Pons (tissue), 1 donor: ENCODE measurements around the gene PRPF6.

ENCODE experiments used
- DNase-seq: peaks from one replicate; pipeline ENCODE4 v3.0.0-alpha.2; 2016; ENCODE audit warnings: low spot score

Gene PRPF6

GRCh38 chr20:63945921-63946920 is 34.7 kb upstream of the PRPF6 start:
- DNase-seq: no peak

DNA sequence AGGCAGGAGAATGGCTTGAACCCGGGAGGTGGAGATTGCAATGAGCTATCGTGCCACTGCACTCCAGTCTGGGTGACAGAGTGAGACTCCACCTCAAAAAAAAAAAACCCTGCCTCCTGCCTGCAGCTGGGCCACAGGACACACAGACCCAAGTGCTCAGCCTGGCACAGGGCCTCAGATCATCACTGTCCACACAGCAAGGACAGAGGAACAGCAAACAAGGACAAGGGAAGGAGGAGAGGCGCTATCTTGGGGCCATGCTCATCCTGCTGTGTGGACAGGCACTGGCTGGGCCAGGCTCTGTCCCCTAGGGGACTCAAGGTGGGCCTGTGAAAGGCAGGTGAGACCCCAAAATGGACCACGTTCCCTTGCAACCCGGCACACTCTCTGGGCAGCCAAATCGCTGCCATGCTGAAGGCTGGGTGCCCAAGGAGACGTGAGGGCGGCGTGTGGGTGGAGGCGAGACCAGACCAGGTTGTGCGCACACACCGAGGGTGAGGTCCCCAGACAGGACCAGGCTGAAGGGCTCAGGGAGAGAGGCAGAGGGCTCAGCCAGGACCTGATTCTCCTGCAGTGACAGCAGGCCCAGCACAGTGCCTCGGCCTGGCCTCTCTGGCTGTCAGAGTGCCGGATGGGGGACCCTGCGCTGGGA is 33.8 kb upstream of the PRPF6 start:
- DNase-seq: no peak

GRCh38 chr20:63947638-63948456 is 33.1 kb upstream of the PRPF6 start:
- no peak for DNase-seq

GRCh38 chr20:63950701-63951397 is 30.1 kb upstream of the PRPF6 start:
- DNase-seq: no peak

DNA sequence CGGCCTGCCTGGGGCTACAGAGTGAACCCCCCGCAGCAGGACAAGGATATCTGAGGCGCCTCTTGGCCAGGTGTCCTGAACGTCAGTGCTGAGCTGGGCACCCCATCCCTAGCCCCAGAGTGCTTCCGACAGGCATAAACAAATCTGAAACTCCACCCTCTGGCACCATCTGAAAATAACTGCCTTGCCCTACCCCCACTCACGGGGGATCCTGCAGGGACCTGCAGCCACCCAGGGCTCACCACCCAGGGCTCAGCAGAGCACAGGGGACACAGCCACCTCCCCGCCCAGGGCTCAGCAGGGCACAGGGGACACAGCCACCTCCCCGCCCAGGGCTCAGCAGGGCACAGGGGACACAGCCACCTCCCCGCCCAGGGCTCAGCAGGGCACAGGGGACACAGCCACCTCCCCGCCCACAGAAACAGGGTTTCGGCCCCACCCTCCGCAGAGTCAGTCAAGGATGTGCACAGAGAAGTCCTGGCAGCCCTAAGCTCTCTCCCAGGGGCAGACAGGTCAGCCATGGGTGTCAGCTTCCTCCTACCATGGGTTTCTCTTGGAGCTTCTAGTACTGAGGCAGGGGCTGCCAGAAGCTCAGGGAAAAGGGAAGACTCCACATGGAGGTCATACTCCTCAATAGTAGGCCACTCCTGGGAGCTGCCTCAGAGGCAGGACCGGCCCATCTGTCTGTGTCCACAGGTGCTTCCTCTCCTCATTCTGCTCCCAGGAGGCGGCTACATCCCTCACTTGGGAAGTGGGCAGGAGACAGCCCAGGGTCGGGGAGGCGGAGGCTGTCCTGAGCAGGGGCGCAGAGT is 29.3 kb upstream of the PRPF6 start:
- no peak for DNase-seq

DNA sequence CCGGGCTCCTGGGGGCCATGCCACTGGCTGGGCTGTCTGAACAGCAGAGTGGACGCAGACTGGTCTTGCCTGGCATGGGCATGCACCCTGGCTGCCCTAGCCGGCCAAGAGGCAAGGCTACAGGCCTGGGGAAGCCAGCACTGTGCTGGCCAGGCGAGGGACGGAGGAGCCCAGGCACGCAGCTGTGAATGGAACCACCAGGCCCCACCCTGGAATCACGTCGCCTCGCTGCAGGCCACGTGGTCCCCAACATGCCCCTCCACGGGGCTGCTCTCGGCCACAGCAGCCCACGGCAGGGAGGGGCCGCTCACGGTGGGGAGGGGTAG is 28.8 kb upstream of the PRPF6 start:
- no peak for DNase-seq

GRCh38 chr20:63952769-63953168 is 28.2 kb upstream of the PRPF6 start:
- DNase-seq: no peak

GRCh38 chr20:63953764-63954429 is 27.0 kb upstream of the PRPF6 start:
- no peak for DNase-seq

DNA sequence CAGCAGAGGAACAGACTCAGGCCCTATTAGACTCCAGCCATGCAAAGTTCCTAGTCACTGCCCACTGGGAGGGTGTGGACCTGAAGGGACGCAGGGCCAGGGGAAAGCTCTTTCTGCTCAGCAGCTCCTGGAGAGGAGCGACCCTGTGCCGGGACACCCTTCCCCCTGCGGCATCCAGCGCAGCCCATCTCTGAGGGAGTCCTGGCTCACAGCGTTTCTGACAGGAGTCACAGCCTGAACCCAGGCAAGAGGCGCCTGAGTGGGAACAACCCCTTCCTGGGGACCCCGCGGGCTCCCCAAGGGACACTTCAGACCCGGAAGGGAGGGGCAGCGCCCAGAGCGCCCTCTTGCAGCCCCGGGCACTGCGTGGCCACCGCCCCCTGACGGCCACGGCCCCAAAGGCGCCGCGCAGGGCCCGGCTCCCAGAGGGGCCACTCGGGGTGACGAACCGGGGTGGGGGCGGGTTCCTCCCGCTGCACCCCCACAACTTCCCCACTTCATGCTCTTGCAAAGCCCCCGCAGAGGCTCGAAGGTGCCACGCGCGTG is 25.6 kb upstream of the PRPF6 start:
- peak; percentile 44 for DNase-seq

- DNase-seq: peak; percentile 83
These were observed 24.9 kb upstream of the PRPF6 start, which contains the start of gene UCKL1 for GRCh38 chr20:63955827-63956663. Gene UCKL1 (minus strand): TSS chr20:63956416. CDS start chr20:63956372, 44 bp downstream.

GRCh38 chr20:63956664-63957003 is 24.3 kb upstream of the PRPF6 start:
- no peak for DNase-seq

- DNase-seq: no peak
These were observed 23.8 kb upstream of the PRPF6 start for GRCh38 chr20:63957004-63957689.

- no peak for DNase-seq
These were observed 23.1 kb upstream of the PRPF6 start for GRCh38 chr20:63957690-63958441.

DNA sequence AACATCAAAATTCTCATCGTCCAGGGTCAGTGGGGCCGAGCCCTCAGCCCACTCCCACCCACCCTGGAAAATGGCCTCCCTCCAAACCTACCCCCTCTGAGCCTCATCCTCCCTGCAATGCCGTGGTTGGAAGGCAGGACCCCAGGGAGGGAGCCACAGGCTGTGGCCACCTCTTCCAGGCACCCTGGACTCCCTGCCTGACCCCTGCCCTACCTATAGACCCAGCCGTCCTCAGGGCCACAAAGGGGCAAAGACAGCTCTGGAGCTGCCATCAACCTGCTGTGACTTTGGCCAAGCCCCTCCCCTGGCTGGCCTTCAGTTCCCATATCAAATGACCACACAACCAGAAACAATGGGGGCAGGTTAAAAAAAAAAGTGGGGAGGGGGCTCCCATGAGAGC is 22.5 kb upstream of the PRPF6 start:
- DNase-seq: no peak

- DNase-seq: no peak
These were observed 21.8 kb upstream of the PRPF6 start for GRCh38 chr20:63958964-63959698.

DNA sequence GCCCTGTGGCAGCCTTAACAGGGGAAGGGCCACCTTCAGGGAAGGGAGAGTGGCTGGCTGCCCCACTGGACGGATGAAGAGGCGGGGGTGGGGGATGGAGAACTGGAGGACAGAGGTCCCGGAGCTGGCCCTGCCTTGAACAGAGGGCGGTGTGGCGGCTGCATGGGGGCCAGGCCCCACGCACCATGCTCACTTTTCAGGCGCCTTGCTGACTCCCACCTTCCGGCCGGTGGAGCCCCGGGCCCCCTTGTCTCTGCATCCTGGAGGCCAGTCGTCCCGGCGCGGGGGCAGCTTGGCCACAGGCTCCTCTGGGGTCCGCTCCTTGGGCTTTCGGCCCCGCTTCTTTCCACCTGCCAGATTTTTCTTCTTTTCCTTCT is 21.2 kb upstream of the PRPF6 start:
- DNase-seq: no peak
